PC-3 (cell line): ENCODE data around the gene IRAG1.
"Not testable (repeated sequence)": the region's sequence is repeated elsewhere in the genome, so short reads cannot be mapped to it uniquely, and the experiment has no call there.

ENCODE experiments used
- CTCF ChIP-seq: fragments of 300-600 bp; sonication (generic); conservative IDR thresholded peaks from 2 replicates; pipeline ENCODE4 v1.5.1; 2017; ENCODE audit warnings: antibody characterized with exemption, low read depth, mild to moderate bottlenecking, low read length
- EZH2 ChIP-seq: fragments of 300-600 bp; sonication (generic); IDR thresholded peaks from one replicate; pipeline ENCODE4 v1.6.1; 2017; ENCODE audit warnings: antibody characterized with exemption, mild to moderate bottlenecking, low read length; ENCODE audit not compliant: unreplicated experiment
- EZH2phosphoT487 ChIP-seq: fragments of 300-600 bp; sonication (generic); IDR thresholded peaks from 2 replicates; pipeline ENCODE4 v1.6.1; 2018; ENCODE audit warnings: mild to moderate bottlenecking, antibody characterized with exemption, low read length, borderline replicate concordance

- TF ChIP-seq CTCF, EZH2, EZH2phosphoT487: not testable (repeated sequence)
Measured at GRCh38 chr11:10680279-10680678, 13.3 kb downstream of the IRAG1 start.
